ENCODE data around the gene CD82. TPM values are rescaled to one million over a fixed set of nuclear protein-coding genes. Genes with fewer than 3 reads are reported as not detected.

Gene CD82
- total and polyA plus RNA-seq, 3 donors from 2014 or later = 5.0 to 13.7 (median 13.0) TPM

GRCh38 chr11:44623341-44623730, 57.9 kb downstream of the CD82 start:
- DNase-seq = peak; percentile 2
- no peak overlapping the region for H3K27ac ChIP-seq
- intact Hi-C loops (cut with DNase I; ENCODE audit: low total_unique reads) = loop anchor here (5.0 to 10.0 kb wide), 2 partner anchors 101 to 289 kb away; partner anchors contain the start of gene TSPAN18

GRCh38 chr11:44623731-44624491, 58.4 kb downstream of the CD82 start:
- intact Hi-C loops (cut with DNase I; ENCODE audit: low total_unique reads) = loop anchor here (5.0 to 10.0 kb wide), 2 partner anchors 101 to 288 kb away; partner anchors contain the start of gene TSPAN18
- Histone ChIP-seq H3K27ac (no peak overlapping the region), H3K9me3 (no peaks in the 10 kb centered on the region), H3K4me1 (no peaks in the 10 kb centered on the region), H3K4me3 (no peak overlapping the region), H3K27me3 (no peaks in the 10 kb centered on the region), H3K36me3 (ENCODE audit: low read depth, missing control alignments) (no peaks in the 10 kb centered on the region)
- peak; percentile 10 for DNase-seq
- TF ChIP-seq, protein P1, sequence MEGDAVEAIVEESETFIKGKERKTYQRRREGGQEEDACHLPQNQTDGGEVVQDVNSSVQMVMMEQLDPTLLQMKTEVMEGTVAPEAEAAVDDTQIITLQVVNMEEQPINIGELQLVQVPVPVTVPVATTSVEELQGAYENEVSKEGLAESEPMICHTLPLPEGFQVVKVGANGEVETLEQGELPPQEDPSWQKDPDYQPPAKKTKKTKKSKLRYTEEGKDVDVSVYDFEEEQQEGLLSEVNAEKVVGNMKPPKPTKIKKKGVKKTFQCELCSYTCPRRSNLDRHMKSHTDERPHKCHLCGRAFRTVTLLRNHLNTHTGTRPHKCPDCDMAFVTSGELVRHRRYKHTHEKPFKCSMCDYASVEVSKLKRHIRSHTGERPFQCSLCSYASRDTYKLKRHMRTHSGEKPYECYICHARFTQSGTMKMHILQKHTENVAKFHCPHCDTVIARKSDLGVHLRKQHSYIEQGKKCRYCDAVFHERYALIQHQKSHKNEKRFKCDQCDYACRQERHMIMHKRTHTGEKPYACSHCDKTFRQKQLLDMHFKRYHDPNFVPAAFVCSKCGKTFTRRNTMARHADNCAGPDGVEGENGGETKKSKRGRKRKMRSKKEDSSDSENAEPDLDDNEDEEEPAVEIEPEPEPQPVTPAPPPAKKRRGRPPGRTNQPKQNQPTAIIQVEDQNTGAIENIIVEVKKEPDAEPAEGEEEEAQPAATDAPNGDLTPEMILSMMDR (IDR thresholded peaks at IDR 0.05) = no peak
- TF ChIP-seq POLR2A (IDR thresholded peaks at IDR 0.05) = no peak
- WGBS, 2 donors = 75 to 96% methylated on average over 2 to 8 of the region's 8 CpGs

More at GRCh38 chr11:44623341-44623730, 57.9 kb downstream of the CD82 start:
- WGBS, 2 donors = 78 to 79% methylated on average over 10 of the region's 10 CpGs
- TF ChIP-seq, protein P1 (IDR thresholded peaks at IDR 0.05) = no peak
- no peak for TF ChIP-seq POLR2A (IDR thresholded peaks at IDR 0.05)
- H3K9me3 ChIP-seq = no peaks in the 10 kb centered on the region
- no peaks in the 10 kb centered on the region for H3K27me3 ChIP-seq
- H3K4me1 ChIP-seq = no peaks in the 10 kb centered on the region
- no peaks in the 10 kb centered on the region for H3K36me3 ChIP-seq (ENCODE audit: low read depth, missing control alignments)
- H3K4me3 ChIP-seq = no peak overlapping the region

GRCh38 chr11:44624761-44625221, 59.3 kb downstream of the CD82 start:
- H3K9me3 ChIP-seq = no peaks in the 10 kb centered on the region
- H3K36me3 ChIP-seq (ENCODE audit: low read depth, missing control alignments) = no peaks in the 10 kb centered on the region
- H3K27me3 ChIP-seq = no peaks in the 10 kb centered on the region
- DNase-seq = peak; percentile 9
- no peaks in the 10 kb centered on the region for H3K4me1 ChIP-seq
- TF ChIP-seq POLR2A (IDR thresholded peaks at IDR 0.05) = no peak
- TF ChIP-seq, protein P1 (IDR thresholded peaks at IDR 0.05) = no peak
- no peak overlapping the region for H3K4me3 ChIP-seq
- 96 to 97% methylated on average over 4 of the region's 4 CpGs for whole genome bisulfite sequencing, 2 donors
- no peak overlapping the region for H3K27ac ChIP-seq
- intact Hi-C loops (cut with DNase I; ENCODE audit: low total_unique reads) = loop anchor here (5.0 to 10.0 kb wide), 2 partner anchors 100 to 288 kb away; partner anchors contain the start of gene TSPAN18

- Histone ChIP-seq H3K4me1 (no peaks in the 10 kb centered on the region), H3K9me3 (no peaks in the 10 kb centered on the region), H3K36me3 (ENCODE audit: low read depth, missing control alignments) (no peaks in the 10 kb centered on the region), H3K27me3 (no peaks in the 10 kb centered on the region), H3K4me3 (no peak overlapping the region), H3K27ac (no peak overlapping the region)
- intact Hi-C loops (cut with DNase I; ENCODE audit: low total_unique reads) = loop anchor here (10.0 kb wide), 1 partner anchor 99 kb away; the partner anchor contains the start of gene TSPAN18
- peak; percentile 7 for DNase-seq
- 85 to 90% methylated on average over 6 to 7 of the region's 7 CpGs for WGBS, 2 donors
- no peak for TF ChIP-seq POLR2A (IDR thresholded peaks at IDR 0.05)
Observed at GRCh38 chr11:44625759-44626523, 60.5 kb downstream of the CD82 start.

GRCh38 chr11:44626645-44627044, 61.2 kb downstream of the CD82 start:
- no peak overlapping the region for H3K4me3 ChIP-seq
- DNase-seq = peak; percentile 6
- TF ChIP-seq, protein P1 (IDR thresholded peaks at IDR 0.05) = no peak
- TF ChIP-seq POLR2A (IDR thresholded peaks at IDR 0.05) = no peak
- H3K36me3 ChIP-seq (ENCODE audit: low read depth, missing control alignments) = no peaks in the 10 kb centered on the region
- intact Hi-C loops (cut with DNase I; ENCODE audit: low total_unique reads) = loop anchor here (10.0 kb wide), 1 partner anchor 98 kb away; the partner anchor contains the start of gene TSPAN18
- H3K27ac ChIP-seq = no peak overlapping the region
- H3K9me3 ChIP-seq = no peaks in the 10 kb centered on the region
- no peaks in the 10 kb centered on the region for H3K4me1 ChIP-seq
- H3K27me3 ChIP-seq = no peaks in the 10 kb centered on the region
- 94 to 100% methylated on average over 2 of the region's 2 CpGs for WGBS, 2 donors
